ENCODE results near the gene EID3. TPM values are rescaled to one million over a fixed set of nuclear protein-coding genes. Genes with fewer than 3 reads are reported as not detected.

Gene EID3
- total RNA-seq, 2 experiments from 2014 or later: 4.7 TPM

DNA sequence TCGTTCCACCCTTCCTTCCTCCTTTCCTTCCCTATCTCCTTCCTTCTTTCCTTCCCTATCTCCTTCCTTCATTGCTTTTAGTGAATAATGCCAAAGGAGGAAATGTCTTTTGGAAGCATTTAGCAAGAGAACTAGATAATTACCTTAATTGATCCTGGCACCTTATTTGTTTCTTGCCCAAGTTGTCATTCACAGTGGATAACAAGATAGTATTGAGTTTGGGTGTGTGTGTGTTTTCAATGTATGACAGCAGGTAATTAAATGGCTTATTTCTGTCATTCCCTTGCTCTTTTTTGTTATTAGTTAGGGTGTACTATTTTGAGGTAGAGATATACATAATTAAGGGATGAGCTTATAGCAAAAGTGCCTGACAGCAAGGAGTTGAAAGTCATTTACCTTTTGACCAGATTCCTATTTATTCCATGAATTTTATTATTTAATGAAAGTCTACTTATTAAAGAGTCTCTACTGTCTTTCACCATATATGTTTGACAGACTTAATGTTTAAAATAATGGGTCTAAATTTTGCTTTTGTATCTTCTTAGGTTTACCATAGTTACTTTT, 30.2 kb downstream of the EID3 start:
- H3K4me1 Mint-ChIP-seq (ENCODE audit: low read depth): no peaks in the 10 kb centered on the region
- no peak for DNase-seq
- H3K27me3 Mint-ChIP-seq: no peaks in the 10 kb centered on the region
- no peak overlapping the region for H3K4me3 Mint-ChIP-seq
- H3K36me3 Mint-ChIP-seq: peaks cover 25% of the 10 kb centered on the region
- no peaks in the 10 kb centered on the region for H3K9me3 Mint-ChIP-seq
- ChIA-PET POLR2A (no interaction called here), CTCF (interaction anchor here (0.6 kb wide), 1 partner anchor 1033 kb away, joined by 3 read pairs; no protein-coding TSS in a partner anchor)
- intact Hi-C loops (cut with micrococcal nuclease): no loop called here
- H3K27ac Mint-ChIP-seq: no peak overlapping the region

GRCh38 chr12:104334581-104334980, 31.0 kb downstream of the EID3 start:
- Mint-ChIP-seq H3K4me1 (ENCODE audit: low read depth) (no peaks in the 10 kb centered on the region), H3K27ac (no peak overlapping the region), H3K4me3 (no peak overlapping the region), H3K36me3 (peaks cover 27% of the 10 kb centered on the region), H3K9me3 (no peaks in the 10 kb centered on the region), H3K27me3 (no peaks in the 10 kb centered on the region)
- intact Hi-C loops (cut with micrococcal nuclease): no loop called here
- no peak for DNase-seq
- CTCF ChIA-PET: no interaction called here
- POLR2A ChIA-PET: no interaction called here

DNA sequence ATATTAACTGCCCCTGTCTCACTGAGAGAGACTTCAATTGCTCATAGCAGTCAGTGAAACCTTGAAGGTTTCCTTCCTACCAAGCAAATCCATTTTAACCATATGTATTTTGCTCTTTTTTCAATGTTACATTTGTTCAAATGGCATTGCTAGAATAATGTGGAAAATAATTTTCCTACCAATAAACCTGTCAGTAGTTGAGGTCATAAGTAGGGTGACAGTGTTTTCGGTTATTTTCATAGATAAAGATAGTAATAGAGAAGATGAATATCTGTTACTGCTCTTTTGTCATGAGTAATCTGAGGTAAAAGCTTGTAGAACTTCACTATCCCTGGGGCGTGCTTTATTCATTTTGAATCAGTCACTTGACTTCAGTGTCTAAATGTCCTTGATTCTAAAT, 32.6 kb downstream of the EID3 start:
- Mint-ChIP-seq H3K4me1 (ENCODE audit: low read depth) (no peaks in the 10 kb centered on the region), H3K27me3 (no peaks in the 10 kb centered on the region), H3K4me3 (no peak overlapping the region), H3K36me3 (peaks cover 38% of the 10 kb centered on the region), H3K27ac (no peak overlapping the region), H3K9me3 (no peaks in the 10 kb centered on the region)
- intact Hi-C loops (cut with micrococcal nuclease): no loop called here
- no peak for DNase-seq
- POLR2A ChIA-PET: no interaction called here
- CTCF ChIA-PET: no interaction called here

GRCh38 chr12:104337030-104337558, 33.6 kb downstream of the EID3 start:
- no peak for DNase-seq
- Mint-ChIP-seq H3K9me3 (no peaks in the 10 kb centered on the region), H3K27me3 (no peaks in the 10 kb centered on the region), H3K4me3 (no peak overlapping the region), H3K4me1 (ENCODE audit: low read depth) (no peaks in the 10 kb centered on the region), H3K27ac (no peak overlapping the region), H3K36me3 (peaks cover 39% of the 10 kb centered on the region)
- intact Hi-C loops (cut with micrococcal nuclease): no loop called here
- ChIA-PET CTCF (no interaction called here), POLR2A (interaction anchor here (0.8 kb wide), 1 partner anchor 50 kb away, joined by 5 read pairs; no protein-coding TSS in a partner anchor)

DNA sequence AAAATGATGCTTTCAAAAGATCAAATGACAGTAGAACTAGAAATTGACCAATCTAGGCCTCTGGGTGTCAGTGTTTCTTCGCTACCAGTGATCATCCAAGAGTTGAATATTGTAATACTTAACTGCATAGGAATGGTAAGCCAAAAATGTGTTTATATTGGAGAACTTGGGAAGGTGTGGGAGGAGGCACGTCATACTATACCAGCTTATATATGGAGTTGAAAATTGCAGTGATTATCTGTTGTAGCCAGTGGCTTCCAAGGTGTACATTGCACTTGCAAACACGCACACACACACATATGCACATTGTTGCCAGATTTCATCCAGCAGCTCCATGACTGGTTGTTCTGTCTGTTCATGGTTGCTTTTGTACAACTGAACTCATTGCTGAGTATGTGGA, 36.1 kb downstream of the EID3 start:
- ChIA-PET CTCF (interaction anchor here (0.9 to 1.0 kb wide), 2 partner anchors 36 to 120 kb away, joined by 3 read pairs; no protein-coding TSS in a partner anchor), POLR2A (interaction anchor here (0.9 to 1.2 kb wide), 2 partner anchors 13 to 48 kb away, joined by 3 read pairs; no protein-coding TSS in a partner anchor)
- DNase-seq: no peak
- H3K27ac Mint-ChIP-seq: no peak overlapping the region
- no peaks in the 10 kb centered on the region for H3K4me1 Mint-ChIP-seq (ENCODE audit: low read depth)
- no peaks in the 10 kb centered on the region for H3K9me3 Mint-ChIP-seq
- H3K36me3 Mint-ChIP-seq: peaks cover 44% of the 10 kb centered on the region
- intact Hi-C loops (cut with micrococcal nuclease): no loop called here
- H3K4me3 Mint-ChIP-seq: no peak overlapping the region
- no peaks in the 10 kb centered on the region for H3K27me3 Mint-ChIP-seq

DNA sequence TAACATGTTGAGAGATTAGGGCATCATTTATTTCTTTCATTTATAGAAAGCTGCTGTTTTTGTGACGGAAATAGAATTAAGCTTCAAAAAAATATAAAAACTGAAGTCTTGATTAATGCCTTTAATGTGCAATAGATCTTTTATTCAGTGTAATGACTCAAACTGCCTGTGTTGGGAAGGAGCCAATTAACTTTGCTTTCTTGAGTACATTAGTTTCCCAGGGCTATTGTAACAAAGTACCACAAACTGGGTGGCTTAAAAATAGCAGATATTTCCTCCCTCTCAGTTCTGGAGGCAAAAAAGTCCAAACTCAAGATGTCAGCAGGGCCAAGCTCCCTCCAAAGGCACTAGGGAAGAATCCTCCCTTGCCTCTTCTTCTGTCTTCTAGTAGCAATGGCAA, 36.6 kb downstream of the EID3 start:
- Mint-ChIP-seq H3K36me3 (peaks cover 43% of the 10 kb centered on the region), H3K9me3 (no peaks in the 10 kb centered on the region), H3K27ac (no peak overlapping the region), H3K4me3 (no peak overlapping the region), H3K27me3 (no peaks in the 10 kb centered on the region), H3K4me1 (ENCODE audit: low read depth) (no peaks in the 10 kb centered on the region)
- ChIA-PET POLR2A (no interaction called here), CTCF (interaction anchor here (0.9 to 1.0 kb wide), 2 partner anchors 36 to 120 kb away, joined by 3 read pairs; no protein-coding TSS in a partner anchor)
- no peak for DNase-seq
- intact Hi-C loops (cut with micrococcal nuclease): no loop called here

- Mint-ChIP-seq H3K36me3 (peaks cover 44% of the 10 kb centered on the region), H3K27ac (no peak overlapping the region), H3K4me1 (ENCODE audit: low read depth) (no peaks in the 10 kb centered on the region), H3K4me3 (no peak overlapping the region), H3K9me3 (no peaks in the 10 kb centered on the region), H3K27me3 (no peaks in the 10 kb centered on the region)
- CTCF ChIA-PET: interaction anchor here (0.6 to 1.1 kb wide), 3 partner anchors 41 to 1886 kb away, joined by 3 to 4 read pairs (median 3); no protein-coding TSS in a partner anchor
- POLR2A ChIA-PET: no interaction called here
- intact Hi-C loops (cut with micrococcal nuclease): no loop called here
- DNase-seq: no peak
Measured at GRCh38 chr12:104340925-104341611, 37.5 kb downstream of the EID3 start.

DNA sequence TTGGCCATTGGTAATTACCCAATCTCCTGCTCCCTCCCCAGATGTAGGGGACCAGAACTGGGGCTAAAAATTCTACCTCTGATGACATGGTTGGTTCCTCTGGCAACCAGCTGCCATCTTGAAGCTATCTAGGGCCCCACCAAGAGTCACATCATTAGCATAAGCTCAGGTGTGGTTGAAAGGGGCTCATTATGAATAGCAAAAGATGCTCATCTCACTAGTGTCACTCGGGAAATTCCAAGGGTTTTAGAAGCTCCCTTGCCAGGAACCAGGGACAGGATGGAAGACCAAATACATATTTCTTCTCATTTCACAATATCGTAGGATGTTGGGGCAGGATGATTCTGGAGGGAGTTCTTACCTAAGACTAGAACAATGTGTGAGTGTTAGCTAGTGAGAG, 38.6 kb downstream of the EID3 start:
- H3K4me3 Mint-ChIP-seq: no peak overlapping the region
- POLR2A ChIA-PET: no interaction called here
- CTCF ChIA-PET: interaction anchor here (1.5 kb wide), 1 partner anchor 16 kb away, joined by 3 read pairs; no protein-coding TSS in a partner anchor
- H3K27me3 Mint-ChIP-seq: no peaks in the 10 kb centered on the region
- H3K9me3 Mint-ChIP-seq: no peaks in the 10 kb centered on the region
- DNase-seq: no peak
- no peaks in the 10 kb centered on the region for H3K4me1 Mint-ChIP-seq (ENCODE audit: low read depth)
- intact Hi-C loops (cut with micrococcal nuclease): no loop called here
- no peak overlapping the region for H3K27ac Mint-ChIP-seq
- peaks cover 44% of the 10 kb centered on the region for H3K36me3 Mint-ChIP-seq

DNA sequence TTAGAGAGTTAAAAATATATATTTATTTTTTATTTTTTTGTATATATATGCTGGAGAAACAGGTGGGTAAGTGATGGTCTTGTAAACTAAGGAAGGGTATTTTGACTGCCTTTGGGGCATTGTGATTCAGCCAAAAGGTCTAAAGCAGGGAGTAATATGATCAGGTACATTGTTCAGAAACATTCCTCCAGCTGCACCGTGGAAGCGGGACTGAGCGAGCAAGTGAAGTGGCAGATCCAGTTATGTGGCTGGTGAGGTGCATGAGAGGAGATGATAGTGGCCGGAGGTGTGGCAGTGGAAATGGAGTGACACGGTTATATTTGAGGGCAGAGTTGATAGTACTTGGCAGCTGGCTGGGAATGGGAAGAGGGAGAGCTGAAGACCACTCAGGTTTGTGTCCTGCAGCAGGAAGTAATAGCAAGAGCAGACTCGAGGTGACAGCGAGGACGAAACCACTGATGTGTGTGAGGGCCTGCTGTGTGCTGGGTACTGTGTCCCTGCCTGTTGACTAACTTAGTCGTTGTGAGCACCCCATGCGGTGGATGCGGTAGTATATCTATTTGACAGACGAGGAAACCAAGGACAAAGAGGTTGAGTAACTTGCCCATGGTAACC, 39.2 kb downstream of the EID3 start:
- no peaks in the 10 kb centered on the region for H3K27me3 Mint-ChIP-seq
- no peaks in the 10 kb centered on the region for H3K4me1 Mint-ChIP-seq (ENCODE audit: low read depth)
- no peak overlapping the region for H3K4me3 Mint-ChIP-seq
- DNase-seq: no peak
- H3K9me3 Mint-ChIP-seq: no peaks in the 10 kb centered on the region
- no peak overlapping the region for H3K27ac Mint-ChIP-seq
- intact Hi-C loops (cut with micrococcal nuclease): no loop called here
- ChIA-PET POLR2A (no interaction called here), CTCF (interaction anchor here (1.5 kb wide), 1 partner anchor 16 kb away, joined by 3 read pairs; no protein-coding TSS in a partner anchor)
- H3K36me3 Mint-ChIP-seq: peaks cover 48% of the 10 kb centered on the region

GRCh38 chr12:104344682-104345081, 41.1 kb downstream of the EID3 start:
- ChIA-PET CTCF (interaction anchor here (0.8 to 1.2 kb wide), 2 partner anchors 14 to 129 kb away, joined by 3 to 4 read pairs; partner anchors contain the start of gene TXNRD1), POLR2A (no interaction called here)
- H3K9me3 Mint-ChIP-seq: no peaks in the 10 kb centered on the region
- intact Hi-C loops (cut with micrococcal nuclease): no loop called here
- H3K4me1 Mint-ChIP-seq (ENCODE audit: low read depth): no peaks in the 10 kb centered on the region
- no peaks in the 10 kb centered on the region for H3K27me3 Mint-ChIP-seq
- no peak overlapping the region for H3K27ac Mint-ChIP-seq
- H3K4me3 Mint-ChIP-seq: no peak overlapping the region
- no peak for DNase-seq
- H3K36me3 Mint-ChIP-seq: peaks cover 50% of the 10 kb centered on the region

- Mint-ChIP-seq H3K27ac (no peak overlapping the region), H3K4me3 (no peak overlapping the region), H3K9me3 (no peaks in the 10 kb centered on the region), H3K36me3 (peaks cover 43% of the 10 kb centered on the region), H3K4me1 (ENCODE audit: low read depth) (no peaks in the 10 kb centered on the region), H3K27me3 (no peaks in the 10 kb centered on the region)
- no peak for DNase-seq
- intact Hi-C loops (cut with micrococcal nuclease): no loop called here
- ChIA-PET CTCF (interaction anchor here (0.5 kb wide), 1 partner anchor 131 kb away, joined by 4 read pairs; no protein-coding TSS in a partner anchor), POLR2A (no interaction called here)
Measured at GRCh38 chr12:104345234-104346066, 41.9 kb downstream of the EID3 start.
